Coronary artery (tissue), 2 donors: ENCODE data around the gene ENPP6.
"Not testable (repeated sequence)": the region's sequence is repeated elsewhere in the genome, so short reads cannot be mapped to it uniquely, and the experiment has no call there.

Experiments
- DNase-seq: peaks from one replicate; pipeline ENCODE4 v3.0.0-alpha.2; 2017; ENCODE audit warnings: low spot score
- H3K27ac ChIP-seq, 2 donors: fragments of 200-600 bp; sonication (generic); one replicate each; pipeline ENCODE4 v1.5.1; 2016 to 2019
- H3K4me3 ChIP-seq: fragments of 200-600 bp; sonication (generic); 2 replicates; pipeline ENCODE4 v1.5.1; 2016; ENCODE audit warnings: mild to moderate bottlenecking, moderate library complexity
- TF ChIP-seq, protein P1 (sequence below): fragments of 200-600 bp; sonication (generic); IDR thresholded peaks from one replicate; pipeline ENCODE4 v1.5.1; 2019; ENCODE audit warnings: antibody characterized with exemption

The ENPP6 gene

DNA sequence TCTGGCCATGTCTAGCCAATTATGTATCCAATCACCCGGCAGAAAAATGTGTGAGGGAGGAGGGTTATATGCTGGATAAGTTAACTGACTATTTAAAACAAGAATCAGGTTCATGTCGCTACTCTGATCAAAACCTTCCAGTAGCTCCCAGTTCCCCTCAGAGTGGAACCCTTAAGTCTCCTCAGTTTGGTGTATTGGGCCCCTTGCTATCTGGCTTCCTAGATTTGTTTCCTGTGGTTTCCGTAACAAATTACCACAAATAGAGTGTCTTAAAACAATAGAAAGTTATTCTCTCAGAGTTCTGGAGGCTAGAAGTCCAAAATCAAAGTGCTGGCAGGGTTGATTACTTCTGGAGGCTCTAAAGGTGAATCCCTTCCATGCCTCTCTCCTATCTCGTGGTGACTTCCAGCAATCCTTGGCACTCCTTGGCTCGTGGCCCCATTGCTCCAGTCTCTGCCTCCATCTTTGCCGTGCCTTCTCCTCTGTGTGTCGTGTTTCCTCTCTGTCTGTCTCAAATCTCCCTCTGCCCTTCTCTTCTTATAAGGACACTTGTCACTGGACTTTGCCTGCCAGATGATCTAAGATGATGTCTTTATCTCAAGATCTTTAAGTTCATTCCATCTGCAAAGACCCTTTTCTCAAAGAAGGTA, 10.5 kb upstream of the ENPP6 start:
- Histone ChIP-seq H3K4me3 (no peak overlapping the region), H3K27ac (no peak overlapping the region)
- TF ChIP-seq, protein P1, sequence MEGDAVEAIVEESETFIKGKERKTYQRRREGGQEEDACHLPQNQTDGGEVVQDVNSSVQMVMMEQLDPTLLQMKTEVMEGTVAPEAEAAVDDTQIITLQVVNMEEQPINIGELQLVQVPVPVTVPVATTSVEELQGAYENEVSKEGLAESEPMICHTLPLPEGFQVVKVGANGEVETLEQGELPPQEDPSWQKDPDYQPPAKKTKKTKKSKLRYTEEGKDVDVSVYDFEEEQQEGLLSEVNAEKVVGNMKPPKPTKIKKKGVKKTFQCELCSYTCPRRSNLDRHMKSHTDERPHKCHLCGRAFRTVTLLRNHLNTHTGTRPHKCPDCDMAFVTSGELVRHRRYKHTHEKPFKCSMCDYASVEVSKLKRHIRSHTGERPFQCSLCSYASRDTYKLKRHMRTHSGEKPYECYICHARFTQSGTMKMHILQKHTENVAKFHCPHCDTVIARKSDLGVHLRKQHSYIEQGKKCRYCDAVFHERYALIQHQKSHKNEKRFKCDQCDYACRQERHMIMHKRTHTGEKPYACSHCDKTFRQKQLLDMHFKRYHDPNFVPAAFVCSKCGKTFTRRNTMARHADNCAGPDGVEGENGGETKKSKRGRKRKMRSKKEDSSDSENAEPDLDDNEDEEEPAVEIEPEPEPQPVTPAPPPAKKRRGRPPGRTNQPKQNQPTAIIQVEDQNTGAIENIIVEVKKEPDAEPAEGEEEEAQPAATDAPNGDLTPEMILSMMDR = no peak
- DNase-seq = no peak

DNA sequence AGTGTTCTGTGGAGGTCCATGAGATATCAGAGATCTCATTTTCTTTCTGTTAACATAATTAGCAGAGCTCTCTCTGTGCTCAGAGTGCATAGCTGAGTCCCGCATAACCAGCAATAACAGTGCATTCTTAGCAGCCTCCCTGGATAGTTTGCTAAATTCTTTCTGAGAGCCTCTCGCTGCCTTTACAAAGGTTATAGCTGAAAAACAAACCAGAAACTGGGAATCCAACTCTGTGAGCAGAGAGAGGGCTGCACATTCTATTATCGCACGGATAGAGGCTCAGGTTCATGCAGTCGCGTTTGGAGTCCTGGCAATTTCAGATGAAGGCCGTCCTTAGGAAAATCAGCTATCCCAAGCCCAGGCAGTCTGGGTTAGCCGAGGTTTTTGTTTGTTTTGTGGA, 1.2 kb downstream of the ENPP6 start:
- Histone ChIP-seq H3K27ac (no peak overlapping the region), H3K4me3 (no peak overlapping the region)
- DNase-seq = no peak
- TF ChIP-seq, protein P1 = no peak

DNA sequence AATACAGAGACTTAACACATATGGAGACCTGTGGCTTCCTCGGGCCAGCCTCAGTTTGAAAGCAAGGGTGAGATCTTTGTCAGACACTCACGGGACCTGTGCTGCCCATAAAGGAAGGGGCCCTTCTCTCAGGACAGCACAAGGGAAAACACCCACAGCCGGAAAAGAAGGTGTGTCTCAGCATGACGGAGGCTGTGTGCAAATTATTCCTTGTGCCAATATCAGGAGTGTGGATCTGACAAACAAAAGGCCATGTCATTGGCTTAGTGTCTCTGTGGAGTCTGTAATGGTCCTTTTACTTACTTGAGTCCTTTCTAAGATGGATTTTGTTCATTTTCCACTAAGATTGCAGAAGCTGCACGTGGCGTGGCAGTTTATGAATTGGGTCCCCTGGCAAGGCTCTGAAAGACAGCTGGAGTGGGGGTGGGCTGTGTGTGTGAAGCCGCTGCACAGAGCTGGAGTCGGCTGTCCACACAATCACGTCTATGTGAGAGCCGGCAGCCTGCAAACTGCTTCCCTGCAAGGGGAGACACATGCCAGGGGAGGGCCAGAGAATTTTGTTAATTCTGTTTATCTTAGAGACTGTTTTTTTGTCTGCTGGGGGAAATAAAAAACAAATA, 1.9 kb downstream of the ENPP6 start:
- TF ChIP-seq, protein P1 = no peak
- H3K27ac ChIP-seq = no peak overlapping the region
- no peak for DNase-seq
- H3K4me3 ChIP-seq = no peak overlapping the region

DNA sequence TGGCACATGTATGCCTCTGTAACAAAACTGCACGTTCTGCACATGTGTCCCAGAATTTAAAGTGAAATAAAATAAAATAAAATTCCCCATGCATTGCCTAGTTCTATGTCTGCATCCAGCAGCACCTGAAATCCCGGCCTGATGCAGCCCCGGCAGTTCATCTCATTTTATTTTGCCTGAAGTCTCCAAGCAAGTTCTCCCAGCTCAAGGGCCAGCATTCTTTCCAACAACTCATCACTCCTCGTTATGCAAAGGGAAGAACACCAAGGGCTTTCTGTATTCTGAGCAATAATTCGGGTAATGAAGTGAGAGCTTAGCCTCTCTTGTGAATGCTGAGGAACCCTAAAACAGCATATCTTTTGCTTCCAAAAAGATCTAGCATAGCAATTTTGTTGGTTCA, 2.7 kb downstream of the ENPP6 start:
- TF ChIP-seq, protein P1 = no peak
- no peak for DNase-seq
- H3K4me3 ChIP-seq = no peak overlapping the region
- no peak overlapping the region for H3K27ac ChIP-seq

DNA sequence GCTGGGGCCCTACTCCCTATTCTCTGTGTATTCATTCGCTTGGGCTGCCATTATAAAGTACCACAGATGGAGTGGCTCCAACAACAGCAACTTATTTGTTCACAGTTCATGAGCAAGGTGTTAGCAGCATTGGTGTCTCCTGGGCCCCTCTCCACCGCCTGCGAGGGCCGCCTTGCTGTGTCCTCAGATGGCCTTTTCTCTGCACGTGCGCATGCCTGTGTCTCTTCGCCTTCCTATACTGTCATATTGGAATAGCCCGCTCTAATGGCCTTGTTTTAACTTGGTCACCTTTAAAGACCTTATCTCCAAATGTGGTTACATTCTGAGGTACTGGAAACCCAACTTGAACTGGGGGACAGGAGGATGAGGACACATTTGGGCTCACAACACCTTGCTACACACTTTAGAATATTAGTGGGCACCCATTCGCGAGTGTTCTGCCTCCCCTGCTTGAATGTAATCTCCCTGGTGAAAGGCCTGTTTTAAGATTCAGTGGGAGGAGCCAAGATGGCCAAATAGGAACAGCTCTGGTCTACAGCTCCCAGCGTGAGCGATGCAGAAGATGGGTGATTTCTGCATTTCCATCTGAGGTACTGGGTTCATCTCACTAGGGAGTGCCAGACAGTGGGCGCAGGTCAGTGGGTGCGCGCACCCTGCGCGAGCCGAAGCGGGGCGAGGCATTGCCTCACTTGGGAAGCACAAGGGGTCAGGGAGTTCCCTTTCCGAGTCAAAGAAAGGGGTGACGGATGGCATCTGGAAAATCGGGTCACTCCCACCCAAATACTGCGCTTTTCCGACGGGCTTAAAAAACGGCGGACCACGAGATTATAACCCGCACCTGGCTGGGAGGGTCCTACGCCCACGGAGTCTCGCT, 9.7 kb downstream of the ENPP6 start:
- not testable (repeated sequence) for H3K27ac ChIP-seq, DNase-seq, H3K4me3 ChIP-seq

DNA sequence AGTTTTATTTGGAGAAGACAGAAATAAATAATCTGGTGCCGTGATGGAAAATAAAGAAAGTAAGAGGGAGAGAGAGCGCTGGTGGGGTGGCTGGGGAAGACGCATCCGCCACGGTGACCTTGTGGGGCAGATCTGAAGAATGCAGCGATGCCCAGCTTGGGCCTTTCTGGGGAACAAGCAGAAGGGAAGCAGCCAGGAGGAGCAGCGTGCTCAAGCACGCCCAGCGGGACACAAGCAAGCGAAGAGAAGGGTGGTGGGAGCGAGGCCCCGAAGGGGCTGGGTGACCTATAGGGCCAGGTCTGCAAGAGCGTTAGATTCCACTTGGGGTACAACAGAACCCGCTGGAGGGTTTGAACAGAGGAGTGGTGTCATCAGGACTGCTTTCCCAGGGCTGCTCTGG, 12.4 kb downstream of the ENPP6 start:
- DNase-seq = no peak
- no peak overlapping the region for H3K4me3 ChIP-seq
- TF ChIP-seq, protein P1 = no peak
- H3K27ac ChIP-seq = no peak overlapping the region

DNA sequence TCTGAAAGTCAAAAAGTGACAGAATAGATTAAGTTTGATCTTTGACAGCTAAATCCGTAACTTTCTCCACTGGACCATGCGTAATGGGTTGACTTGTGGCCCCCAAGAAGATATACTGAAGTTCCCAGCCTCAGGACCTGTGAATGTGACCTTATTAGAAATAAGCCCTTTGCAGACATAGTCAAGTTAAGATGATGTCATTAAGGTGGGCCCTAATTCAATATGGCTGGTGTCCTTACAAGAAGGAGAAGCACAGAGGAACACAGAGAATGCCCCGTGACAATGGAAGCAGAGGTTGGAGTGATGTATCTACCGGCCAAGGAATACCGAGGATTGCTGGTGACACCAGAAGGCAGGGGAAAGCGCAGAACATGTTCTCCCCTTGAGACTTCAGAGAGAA, 14.4 kb downstream of the ENPP6 start:
- DNase-seq = no peak
- Histone ChIP-seq H3K27ac (no peak overlapping the region), H3K4me3 (no peak overlapping the region)
- TF ChIP-seq, protein P1 = no peak
